ENCODE results near the gene TRA2B.

TRA2B gene

DNA sequence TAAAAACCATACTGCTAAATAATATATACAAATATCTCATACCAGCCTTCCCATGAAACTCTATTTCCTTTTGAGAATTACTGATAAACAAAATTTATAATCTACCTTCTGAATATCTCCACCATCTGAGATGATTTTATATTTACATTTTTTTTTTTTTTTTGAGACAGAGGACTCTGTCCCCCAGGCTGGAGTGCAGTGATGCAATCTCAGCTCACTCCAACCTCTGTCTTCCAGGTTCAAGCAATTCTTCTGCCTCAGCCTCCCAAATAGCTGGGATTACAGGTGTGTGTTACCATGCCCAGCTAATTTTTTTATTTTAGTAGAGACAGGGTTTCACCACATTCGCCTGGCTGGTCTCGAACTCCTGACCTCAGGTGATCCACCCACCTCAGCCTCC lies 70.2 kb downstream of the TRA2B start:
- DNase-seq (ENCODE audit: low spot score), result no peak

DNA sequence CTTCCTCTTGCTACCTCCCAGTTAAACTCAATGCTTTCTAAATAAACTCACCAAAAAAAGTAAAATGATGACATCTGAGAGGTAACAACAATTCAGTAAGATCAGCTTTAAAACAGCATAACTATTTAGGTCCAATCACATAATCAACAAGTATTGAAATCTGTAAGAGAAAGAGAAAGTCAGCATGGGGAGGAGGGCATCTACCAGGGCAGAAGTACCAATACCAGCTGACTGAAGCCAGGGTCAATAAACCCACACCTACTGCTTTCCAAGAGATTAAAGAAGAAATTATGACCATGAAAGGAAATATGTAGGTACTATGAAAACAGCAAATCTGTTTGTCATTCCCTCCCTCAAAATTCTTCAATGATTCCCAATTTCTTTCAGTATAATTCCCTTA lies 70.8 kb downstream of the TRA2B start:
- no peak for DNase-seq (ENCODE audit: low spot score)

DNA sequence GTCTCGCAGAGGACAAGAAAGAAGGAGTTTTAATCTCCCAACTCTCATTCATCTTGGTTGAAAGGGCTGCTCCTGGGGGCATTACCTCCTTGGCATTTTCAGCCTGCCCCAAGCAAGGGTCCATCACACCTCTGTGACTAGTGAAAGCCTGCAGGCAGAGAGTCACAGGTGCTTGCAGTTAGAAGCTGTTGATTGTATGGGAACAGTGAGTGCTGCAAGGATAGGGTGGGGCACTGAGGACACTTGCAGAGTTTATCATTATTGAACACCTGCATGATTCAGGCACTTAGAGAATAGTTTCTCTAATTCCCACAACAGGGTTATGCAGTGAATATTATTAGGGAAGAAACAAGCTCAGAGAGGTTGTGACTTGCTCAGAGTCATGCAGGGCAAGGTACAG lies 71.3 kb downstream of the TRA2B start:
- no peak for DNase-seq (ENCODE audit: low spot score)

Measured in activated CD4-positive, alpha-beta T cell treated with anti-CD3 and anti-CD28 coated beads, Interleukin-2, Interleukin-4, amounts not matched to agents 100 ng/mL and 50 ng/mL, durations not matched to agents 16 hours and 8 hours (primary cell).